Urinary bladder (tissue), 4 donors: ENCODE data around the gene CMIP. TPM values are rescaled to one million over a fixed set of nuclear protein-coding genes. Genes with fewer than 3 reads are reported as not detected.

Experiments used
- DNase-seq: peaks from one replicate; pipeline ENCODE4 v3.0.0-alpha.2; 2015; ENCODE audit errors: extremely low spot score
- H3K27ac ChIP-seq: one replicate; pipeline ENCODE4 v1.5.1; 2013; ENCODE audit warnings: low read depth, mild to moderate bottlenecking, moderate library complexity
- H3K36me3 ChIP-seq: one replicate; pipeline ENCODE4 v1.6.1; 2013; ENCODE audit warnings: mild to moderate bottlenecking, moderate library complexity; ENCODE audit not compliant: insufficient read depth
- H3K4me1 ChIP-seq: one replicate; pipeline ENCODE4 v1.6.1; 2013; ENCODE audit warnings: mild to moderate bottlenecking, moderate library complexity; ENCODE audit not compliant: insufficient read depth
- H3K4me3 ChIP-seq: one replicate; pipeline ENCODE4 v1.5.1; 2013; ENCODE audit warnings: low read depth, low read length
- WGBS: extraction: QIAGEN DNeasy Blood & Tissue Kit; methylation state at CpG from one replicate; pipeline ENCODE4 v1.1.7; 2013; 5-methylcytosine and 5-hydroxymethylcytosine counted together
- polyA plus RNA-seq: library from polyadenylated mRNA; stranded (reverse); fragments of 200-250 nt; gene quantifications from one replicate; pipeline ENCODE4 v1.2.3, GENCODE V29; 2013
- total RNA-seq: library from RNA; depleted of rRNA; stranded (reverse); fragments of >200 nt; gene quantifications from one replicate; pipeline ENCODE4 v1.2.3, GENCODE V29; 2014
- donor health status: healthy with polysubstance abuse.
- donor health status: healthy.

The CMIP gene
- total and polyA plus RNA-seq, 2 donors: 21.7 to 29.4 TPM

- Histone ChIP-seq H3K27ac (no peak overlapping the region), H3K36me3 (no peaks in the 10 kb centered on the region), H3K4me3 (no peak overlapping the region), H3K4me1 (no peaks in the 10 kb centered on the region)
- no peak for DNase-seq
- 71% methylated on average over 8 of the region's 8 CpGs for WGBS
Observed at GRCh38 chr16:81560979-81561657, 116.5 kb downstream of the CMIP start.

- no peak for DNase-seq
- Histone ChIP-seq H3K4me3 (no peak overlapping the region), H3K36me3 (no peaks in the 10 kb centered on the region), H3K27ac (no peak overlapping the region), H3K4me1 (no peaks in the 10 kb centered on the region)
- WGBS: 76% methylated on average over 8 of the region's 8 CpGs
Observed at GRCh38 chr16:81562174-81562849, 117.7 kb downstream of the CMIP start.

- no peaks in the 10 kb centered on the region for H3K4me1 ChIP-seq
- DNase-seq: no peak
- WGBS: 93% methylated on average over 8 of the region's 8 CpGs
Observed at GRCh38 chr16:81562926-81563325, 118.3 kb downstream of the CMIP start.

GRCh38 chr16:81564421-81564911, 119.9 kb downstream of the CMIP start:
- DNase-seq: no peak
- H3K36me3 ChIP-seq: no peaks in the 10 kb centered on the region
- WGBS: 74% methylated on average over 10 of the region's 10 CpGs
- no peaks in the 10 kb centered on the region for H3K4me1 ChIP-seq
- no peak overlapping the region for H3K4me3 ChIP-seq
- no peak overlapping the region for H3K27ac ChIP-seq

More at GRCh38 chr16:81562926-81563325, 118.3 kb downstream of the CMIP start:
- H3K27ac ChIP-seq: no peak overlapping the region
- H3K36me3 ChIP-seq: no peaks in the 10 kb centered on the region
- no peak overlapping the region for H3K4me3 ChIP-seq

- WGBS: 91% methylated on average over 20 of the region's 20 CpGs
- H3K4me1 ChIP-seq: no peaks in the 10 kb centered on the region
- no peak overlapping the region for H3K27ac ChIP-seq
Observed at GRCh38 chr16:81565321-81566028, 120.9 kb downstream of the CMIP start.

GRCh38 chr16:81566086-81567007, 121.7 kb downstream of the CMIP start:
- H3K4me1 ChIP-seq: no peaks in the 10 kb centered on the region
- no peaks in the 10 kb centered on the region for H3K36me3 ChIP-seq
- no peak overlapping the region for H3K4me3 ChIP-seq
- DNase-seq: no peak
- WGBS: 94% methylated on average over 7 of the region's 7 CpGs
- H3K27ac ChIP-seq: no peak overlapping the region

More at GRCh38 chr16:81565321-81566028, 120.9 kb downstream of the CMIP start:
- Histone ChIP-seq H3K36me3 (no peaks in the 10 kb centered on the region), H3K4me3 (no peak overlapping the region)
- no peak for DNase-seq

- 95% methylated on average over 13 of the region's 13 CpGs for WGBS
- Histone ChIP-seq H3K4me3 (no peak overlapping the region), H3K36me3 (no peaks in the 10 kb centered on the region), H3K4me1 (no peaks in the 10 kb centered on the region), H3K27ac (no peak overlapping the region)
- DNase-seq: no peak
Observed at GRCh38 chr16:81567087-81567486, 122.5 kb downstream of the CMIP start.

GRCh38 chr16:81567987-81568748, 123.6 kb downstream of the CMIP start:
- WGBS: 45% methylated on average over 13 of the region's 13 CpGs

GRCh38 chr16:81568749-81569087, 124.1 kb downstream of the CMIP start:
- no peak overlapping the region for H3K27ac ChIP-seq
- H3K4me3 ChIP-seq: no peak overlapping the region
- H3K4me1 ChIP-seq: no peaks in the 10 kb centered on the region
- no peaks in the 10 kb centered on the region for H3K36me3 ChIP-seq
- 67% methylated on average over 8 of the region's 8 CpGs for WGBS
- DNase-seq: no peak

More at GRCh38 chr16:81567987-81568748, 123.6 kb downstream of the CMIP start:
- Histone ChIP-seq H3K4me1 (no peaks in the 10 kb centered on the region), H3K4me3 (no peak overlapping the region), H3K27ac (no peak overlapping the region), H3K36me3 (no peaks in the 10 kb centered on the region)
- no peak for DNase-seq

GRCh38 chr16:81569361-81570034, 124.9 kb downstream of the CMIP start:
- no peaks in the 10 kb centered on the region for H3K36me3 ChIP-seq
- H3K4me3 ChIP-seq: no peak overlapping the region
- H3K4me1 ChIP-seq: no peaks in the 10 kb centered on the region
- 90% methylated on average over 11 of the region's 11 CpGs for WGBS
- H3K27ac ChIP-seq: no peak overlapping the region
- DNase-seq: no peak

- Histone ChIP-seq H3K4me1 (no peaks in the 10 kb centered on the region), H3K27ac (no peak overlapping the region), H3K4me3 (no peak overlapping the region), H3K36me3 (no peaks in the 10 kb centered on the region)
- 71% methylated on average over 18 of the region's 18 CpGs for WGBS
- no peak for DNase-seq
Observed at GRCh38 chr16:81570151-81570846, 125.7 kb downstream of the CMIP start.

- Histone ChIP-seq H3K36me3 (no peaks in the 10 kb centered on the region), H3K4me3 (no peak overlapping the region), H3K27ac (no peak overlapping the region), H3K4me1 (no peaks in the 10 kb centered on the region)
- WGBS: 96% methylated on average over 4 of the region's 4 CpGs
- DNase-seq: no peak
Observed at GRCh38 chr16:81571175-81571574, 126.6 kb downstream of the CMIP start.
